Suppressor macrophage treated with lipopolysaccharide for 4 hours (primary cell): ENCODE data around the gene PIAS3.

ENCODE experiments used
- DNase-seq: peaks from one replicate; pipeline ENCODE4 v3.0.0-alpha.2; 2020

PIAS3 gene

GRCh38 chr1:145858901-145859490 lies at the start of gene PIAS3:
Gene PIAS3, minus strand, starts transcription at chr1:145859081. Its CDS starts 91 bp downstream, at chr1:145858990.
- DNase-seq: peak; percentile 97

DNA sequence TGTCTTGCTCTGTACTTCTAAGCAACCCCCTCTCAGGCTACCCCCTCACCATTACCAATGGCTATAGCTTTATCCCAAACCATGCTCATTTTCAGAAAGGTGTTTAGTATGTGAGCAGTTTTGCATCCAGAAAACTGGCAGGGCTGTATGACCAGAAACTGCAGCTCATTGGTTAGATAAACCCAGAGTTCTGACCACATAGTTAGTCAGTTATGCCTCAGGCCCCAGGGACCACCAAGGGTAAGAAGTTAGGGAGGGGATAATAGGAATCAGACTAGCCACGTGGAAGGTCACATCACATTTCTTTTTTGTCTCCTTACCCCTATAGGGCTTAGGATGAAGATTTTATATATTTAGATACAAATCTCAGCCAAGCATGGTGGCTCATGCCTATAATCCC lies 49.8 kb upstream of the PIAS3 start:
- no peak for DNase-seq

DNA sequence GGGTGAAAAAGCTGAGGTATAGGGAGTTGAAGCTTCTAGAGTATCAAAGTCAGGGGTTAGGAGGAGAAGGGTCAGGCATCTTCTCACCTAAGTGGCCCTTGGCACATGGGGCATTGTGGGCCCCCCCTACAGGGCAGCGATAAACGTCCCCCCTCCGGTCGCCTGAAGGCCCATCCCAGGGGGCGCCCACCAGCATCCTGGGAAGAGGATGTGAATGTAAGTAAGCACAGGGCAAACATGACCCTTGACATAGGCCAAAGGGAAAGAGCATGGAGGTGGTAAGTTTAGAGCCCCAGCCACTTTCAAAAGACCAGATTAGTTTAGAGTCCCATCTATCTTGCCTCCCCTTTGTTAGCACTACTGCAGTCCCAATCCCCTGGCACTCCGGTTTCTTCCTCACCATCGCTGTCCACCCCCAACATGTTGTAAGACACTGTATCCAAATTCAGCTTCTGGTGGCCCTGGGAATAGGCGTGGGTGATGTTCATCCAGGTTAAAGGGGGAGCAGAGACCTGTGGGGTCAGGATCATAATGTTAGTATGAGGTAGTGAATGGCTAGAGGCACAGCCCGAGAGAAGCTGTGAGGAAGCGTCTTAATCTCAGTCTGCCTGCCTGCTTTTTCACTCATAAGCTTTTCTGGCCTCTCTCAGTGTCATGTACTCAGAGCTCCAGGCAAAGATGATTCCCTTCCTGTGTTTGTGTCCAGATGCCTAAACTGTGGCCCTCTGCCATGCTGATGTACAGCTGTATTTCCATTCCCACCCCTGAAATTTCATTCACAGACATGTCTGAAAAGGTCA lies 48.3 kb upstream of the PIAS3 start:
- DNase-seq: no peak

DNA sequence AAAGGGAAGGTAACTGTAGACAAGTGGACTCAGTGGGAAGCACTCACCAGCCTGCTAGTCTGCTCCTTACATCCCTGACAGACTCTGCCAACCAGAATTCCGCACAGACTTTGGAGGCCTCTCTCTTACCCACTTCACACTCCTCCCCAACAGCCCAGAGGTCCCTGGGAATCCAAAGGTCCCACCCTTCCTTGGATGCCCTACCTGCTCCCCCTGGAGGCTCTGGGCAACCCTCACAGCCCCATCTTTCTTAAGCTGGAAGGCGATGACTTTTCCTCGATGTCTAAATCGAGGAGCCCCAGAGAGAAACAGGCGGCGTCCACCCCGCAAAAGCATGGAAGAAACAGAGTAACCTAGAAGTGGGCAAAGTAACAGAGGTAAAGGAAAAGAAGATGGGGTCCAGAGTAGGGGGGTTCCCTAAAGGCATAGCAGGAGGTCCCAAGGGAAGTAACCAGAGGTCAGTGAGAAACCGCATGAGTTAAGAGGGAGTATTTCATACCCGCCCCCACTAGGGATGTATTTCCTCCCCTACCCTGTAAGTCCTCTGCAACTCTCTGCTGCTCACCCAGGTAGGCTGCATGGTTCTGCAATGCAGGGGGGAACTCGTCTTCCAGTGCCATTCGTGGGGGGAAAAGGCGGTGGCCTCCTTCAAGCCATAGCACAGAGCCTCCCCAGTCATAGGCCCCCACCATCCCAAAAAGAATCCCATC lies 42.6 kb upstream of the PIAS3 start:
- no peak for DNase-seq

- DNase-seq: no peak
Observed at GRCh38 chr1:145898756-145899155, 39.9 kb upstream of the PIAS3 start.

DNA sequence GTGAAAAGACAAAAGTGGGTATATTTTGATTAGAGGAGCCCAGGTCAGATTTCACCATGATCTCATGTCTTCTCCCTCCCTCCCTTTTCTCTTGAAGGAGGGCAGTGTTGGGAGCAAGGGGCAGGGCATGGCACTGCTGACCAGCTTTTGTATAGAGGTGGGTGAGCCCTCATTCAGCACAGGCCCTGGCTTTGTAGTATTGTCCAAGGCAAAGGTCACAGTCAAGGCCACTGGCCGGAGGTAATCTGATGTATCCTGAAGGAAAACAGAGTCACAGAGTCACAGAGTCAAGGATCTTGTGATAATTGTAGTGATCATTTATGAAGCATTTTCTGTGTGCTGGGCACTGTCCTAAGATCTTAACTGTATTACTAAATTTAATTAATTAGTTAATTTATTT lies 39.1 kb upstream of the PIAS3 start:
- no peak for DNase-seq

- DNase-seq: no peak
Observed at GRCh38 chr1:145895471-145895870, 36.6 kb upstream of the PIAS3 start.

DNA sequence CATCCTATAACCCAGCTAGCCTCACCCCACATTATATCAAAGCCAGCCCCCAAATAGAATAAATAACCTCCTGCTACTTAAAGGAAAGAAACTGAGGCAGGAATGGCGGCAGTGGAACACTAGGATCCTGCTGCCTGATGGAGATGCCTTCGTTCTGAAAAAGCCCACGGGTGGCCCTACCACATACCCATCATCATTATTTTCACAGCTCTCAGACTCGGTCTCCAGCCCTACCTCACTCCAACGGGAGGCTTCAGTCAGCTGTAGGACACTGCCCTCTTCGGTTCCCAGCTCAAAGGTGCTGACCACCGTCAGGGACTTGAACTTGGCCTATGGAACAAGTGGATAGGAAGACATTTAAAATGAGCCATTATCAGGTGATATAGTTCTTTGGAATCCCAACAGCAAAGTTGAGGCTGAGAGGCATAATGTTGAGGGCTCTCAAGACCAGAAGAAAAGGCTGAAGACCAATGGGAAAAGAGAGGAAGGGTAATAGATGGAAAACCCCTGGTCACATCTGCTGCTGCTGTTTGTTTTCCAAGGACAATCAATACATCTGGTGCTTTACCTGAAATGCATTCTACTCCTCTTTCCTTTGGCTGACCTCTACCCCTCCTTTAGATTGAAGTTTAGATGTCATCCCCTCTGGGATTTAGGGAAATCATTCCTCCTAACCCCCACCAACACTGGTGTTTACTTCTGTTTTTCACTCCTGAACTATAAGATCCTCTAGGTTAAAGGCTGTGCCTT lies 34.6 kb upstream of the PIAS3 start:
- DNase-seq: no peak

- no peak for DNase-seq
Observed at GRCh38 chr1:145892486-145893087, 33.7 kb upstream of the PIAS3 start.

DNA sequence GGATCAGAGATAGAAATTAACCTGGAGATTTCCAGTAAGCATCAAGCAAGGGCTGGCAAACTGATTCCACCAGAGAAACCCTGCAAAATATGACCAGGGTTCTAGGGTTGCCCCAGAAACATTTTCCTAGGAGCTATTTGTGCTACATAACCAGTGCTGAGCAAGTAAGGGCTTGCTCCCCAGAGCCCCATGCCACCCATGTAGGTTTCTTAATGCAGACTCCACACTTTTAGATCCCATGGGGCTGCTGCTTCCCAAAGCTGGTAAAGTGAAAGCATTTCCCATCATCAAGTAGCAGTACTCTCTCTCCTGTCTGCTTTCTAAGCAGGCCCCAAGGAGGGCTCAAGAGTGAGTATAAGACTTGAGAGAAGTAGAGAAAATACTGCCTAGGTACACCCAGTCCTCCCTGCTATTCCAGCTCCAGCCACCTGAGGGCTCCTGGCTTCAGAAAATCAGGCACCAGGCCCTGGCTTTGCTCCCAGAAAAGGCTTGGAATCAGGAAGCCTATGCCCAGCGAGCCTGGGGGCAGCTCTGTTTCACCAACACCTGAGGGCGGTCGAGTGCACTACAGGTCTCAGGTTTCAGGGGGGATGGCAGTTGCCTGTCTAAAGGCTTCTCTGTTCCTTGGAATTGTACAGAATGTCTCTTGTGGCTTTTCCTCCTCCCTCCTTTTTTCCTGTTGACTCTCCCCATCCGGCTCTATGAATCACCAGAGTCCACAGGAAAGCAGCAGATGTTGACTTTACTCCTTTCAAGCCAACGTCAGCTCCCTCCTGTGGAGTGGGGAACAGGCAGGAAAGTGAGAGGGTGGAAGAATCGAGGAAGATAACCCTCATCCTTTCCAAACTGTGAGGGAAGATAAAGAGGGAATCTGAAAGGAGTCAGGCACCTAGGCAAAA lies 33.0 kb upstream of the PIAS3 start:
- peak; percentile 73 for DNase-seq

DNA sequence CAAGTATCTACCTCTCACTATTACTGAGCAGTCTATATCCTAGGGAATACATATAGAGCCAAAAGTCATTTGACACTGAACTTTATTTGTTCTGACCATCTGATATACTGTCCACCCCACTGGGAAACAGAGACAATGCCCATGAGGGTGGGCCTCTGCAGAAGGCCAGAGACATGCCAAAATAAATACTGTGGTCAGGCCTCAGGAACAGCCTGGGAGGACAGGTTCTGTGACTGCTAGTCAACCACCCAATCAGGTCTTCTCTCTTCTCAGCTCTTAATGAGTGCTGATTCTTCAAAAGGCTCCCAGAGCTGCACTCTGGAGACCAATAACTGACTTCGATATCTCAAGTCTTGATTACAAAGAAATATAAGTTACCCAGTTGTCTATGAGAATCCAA lies 32.3 kb upstream of the PIAS3 start:
- DNase-seq: no peak

GRCh38 chr1:145889722-145890121 lies 30.8 kb upstream of the PIAS3 start:
- DNase-seq: no peak

DNA sequence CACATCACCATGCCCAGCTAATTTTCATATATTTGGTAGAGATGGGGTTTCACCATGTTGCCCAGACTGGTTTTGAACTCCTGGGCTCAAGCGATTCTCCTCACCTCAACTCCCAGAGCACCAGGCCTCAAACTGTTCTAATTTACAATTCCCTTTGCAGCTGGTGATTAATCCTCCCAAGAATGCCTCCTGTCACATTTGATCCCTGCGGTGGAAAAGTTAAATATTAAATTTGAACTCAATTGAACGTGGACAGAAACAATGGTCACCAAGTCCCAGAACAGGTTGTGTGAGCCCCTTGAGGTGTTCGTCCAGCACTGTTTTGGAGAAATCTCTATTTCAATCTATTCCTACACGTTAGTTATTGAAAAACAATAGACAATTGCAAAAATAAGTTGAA lies 28.8 kb upstream of the PIAS3 start:
- no peak for DNase-seq

- DNase-seq: no peak
Observed at GRCh38 chr1:145886816-145887215, 27.9 kb upstream of the PIAS3 start.

DNA sequence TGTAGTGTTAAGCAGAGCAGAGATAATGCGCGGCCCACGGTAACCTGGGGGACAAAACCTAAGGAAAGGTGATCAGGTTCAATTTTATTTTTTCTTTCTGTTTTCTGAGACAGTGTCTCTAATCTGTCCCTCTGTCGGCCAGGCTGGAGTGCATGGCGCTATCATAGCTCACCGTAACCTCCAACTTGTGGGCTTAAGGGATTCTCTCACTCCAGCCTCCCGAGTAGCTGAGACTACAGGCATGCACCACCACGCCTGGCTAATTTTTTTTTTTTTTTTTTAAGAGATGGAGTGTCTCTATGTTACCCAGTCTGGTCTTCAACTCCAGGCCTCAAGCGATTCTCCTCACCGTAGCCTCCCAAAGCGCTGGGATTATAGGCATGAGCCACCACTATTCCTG lies 27.5 kb upstream of the PIAS3 start:
- DNase-seq: no peak

DNA sequence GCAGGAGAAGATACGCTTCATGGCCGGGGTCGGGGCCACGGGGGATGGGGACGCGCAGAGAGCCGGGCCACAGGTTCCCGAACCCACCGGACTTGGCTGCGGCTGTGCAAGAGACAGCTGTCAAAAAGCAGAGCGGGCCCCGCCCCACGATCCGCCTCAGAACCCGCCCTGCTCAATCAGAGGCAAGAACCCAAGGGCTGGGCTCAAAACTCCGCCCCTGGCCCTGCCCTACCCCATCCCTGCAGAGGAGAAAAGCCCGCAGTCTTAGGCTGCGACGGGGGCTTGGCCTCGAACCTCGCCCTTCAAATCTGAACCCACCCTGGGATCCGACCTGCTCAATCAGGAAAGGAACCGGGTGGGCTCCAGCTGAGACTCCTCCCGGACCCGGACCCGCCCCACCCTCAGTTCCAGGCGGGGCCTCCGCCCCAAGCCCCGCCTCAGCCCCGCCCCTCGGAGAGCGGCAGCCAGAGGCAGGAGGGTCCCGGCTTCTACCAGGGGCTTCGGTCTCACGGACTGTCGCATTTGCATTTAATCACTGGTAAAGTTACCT lies 26.9 kb upstream of the PIAS3 start, which contains the start of gene ANKRD35:
Gene ANKRD35, minus strand, starts transcription at position 129 of the 550 bp plus-strand sequence. Its CDS starts 108 bp downstream, at position 21.
- peak; percentile 83 for DNase-seq

- DNase-seq: no peak
Observed at GRCh38 chr1:145884675-145885074, 25.8 kb upstream of the PIAS3 start.

DNA sequence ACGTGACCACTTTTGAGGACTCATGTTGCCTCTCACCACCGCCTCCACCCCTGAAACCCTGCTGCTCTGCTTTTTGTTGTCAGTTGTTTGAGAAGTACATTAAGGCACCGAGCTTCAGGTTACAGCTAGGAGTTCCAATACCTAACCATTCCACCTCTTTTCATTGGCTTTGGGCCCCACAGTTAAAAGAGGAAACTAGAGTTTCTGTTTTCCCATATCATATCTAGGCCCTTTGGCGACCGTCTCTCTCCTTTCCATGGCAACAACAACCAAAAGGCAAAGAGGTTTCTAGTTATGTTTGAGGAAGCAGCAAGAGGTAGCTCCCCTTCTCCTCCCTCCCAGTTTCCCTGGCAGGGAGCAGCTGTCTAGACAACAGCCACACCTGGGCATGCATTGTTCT lies 20.9 kb upstream of the PIAS3 start:
- DNase-seq: no peak

DNA sequence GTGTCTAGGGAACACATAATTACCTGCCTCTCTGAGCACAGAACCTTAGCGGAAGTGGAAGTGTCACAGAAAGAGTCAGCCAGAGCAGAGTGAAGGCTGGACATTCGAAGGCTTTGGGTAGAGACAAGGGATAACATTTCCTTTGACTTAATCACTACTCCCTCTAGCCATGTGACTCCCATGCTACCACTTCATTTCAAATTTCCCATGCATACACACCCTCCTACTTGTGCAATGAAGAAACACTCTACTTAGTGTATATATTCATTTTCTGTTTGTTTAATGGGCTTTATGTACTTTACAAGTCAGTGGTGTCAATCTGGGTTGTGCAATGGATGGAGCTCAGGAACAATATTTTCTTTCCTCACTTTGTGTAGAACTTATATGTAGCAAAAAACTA lies 19.8 kb upstream of the PIAS3 start:
- no peak for DNase-seq

GRCh38 chr1:145877923-145878486 lies 19.1 kb upstream of the PIAS3 start:
- no peak for DNase-seq

DNA sequence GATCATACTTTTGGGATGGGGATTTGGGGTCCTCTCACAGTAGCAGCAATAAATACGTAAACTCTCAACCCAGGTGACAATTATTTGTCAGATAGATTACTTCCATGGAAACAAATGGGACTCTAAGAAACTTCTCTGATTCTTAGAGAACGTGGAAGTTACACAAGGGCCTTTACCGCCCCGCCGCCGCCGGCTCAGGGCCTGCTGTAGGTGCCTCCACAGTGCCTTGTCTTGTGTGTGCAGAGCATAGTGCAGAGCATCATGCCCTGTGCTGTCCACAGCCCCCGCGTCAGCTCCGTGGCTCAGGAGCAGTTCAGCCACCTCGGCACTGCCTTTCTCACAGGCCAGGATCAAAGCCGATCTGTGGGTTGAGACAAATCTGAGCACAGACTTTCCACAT lies 15.8 kb upstream of the PIAS3 start:
- DNase-seq: no peak
